Activated naive CD4-positive, alpha-beta T cell treated with anti-CD3 and anti-CD28 coated beads, Interleukin-2, amount 50 U/mL, for 72 hours (primary cell): ENCODE data around the gene PGS1. TPM values are rescaled to one million over a fixed set of nuclear protein-coding genes. Genes with fewer than 3 reads are reported as not detected.

Experiments used
- ATAC-seq, 2 donors: fragments of 150-1000 bp; cut with Tn5 transposase; 2 replicates each; pipeline ENCODE4 v1.10.0; 2021; ENCODE audit warnings: mild to moderate bottlenecking in 2 of 2, moderate library complexity in 2 of 2
- DNase-seq, 2 donors: peaks; one replicate each; pipeline ENCODE4 v3.0.0; 2021 to 2022; ENCODE audit warnings: low spot score in 2 of 2
- H3K27ac Mint-ChIP-seq, 2 donors: one replicate each; pipeline ENCODE4 v1.8.0; 2022; ENCODE audit warnings: mild to moderate bottlenecking in 2 of 2, mixed read lengths in 2 of 2
- H3K36me3 Mint-ChIP-seq, 2 donors: one replicate each; pipeline ENCODE4 v1.8.0; 2022; ENCODE audit warnings: mixed read lengths in 2 of 2
- H3K9me3 Mint-ChIP-seq, 2 donors: one replicate each; pipeline ENCODE4 v1.8.0; 2022; ENCODE audit warnings: mixed read lengths in 2 of 2
- total RNA-seq, 2 donors: library from RNA; stranded (reverse); gene quantifications; one replicate each; pipeline ENCODE4 v1.2.3, GENCODE V29; 2022

Gene PGS1
- total RNA-seq, 2 donors from 2014 or later, result 63.5 to 122 TPM

DNA sequence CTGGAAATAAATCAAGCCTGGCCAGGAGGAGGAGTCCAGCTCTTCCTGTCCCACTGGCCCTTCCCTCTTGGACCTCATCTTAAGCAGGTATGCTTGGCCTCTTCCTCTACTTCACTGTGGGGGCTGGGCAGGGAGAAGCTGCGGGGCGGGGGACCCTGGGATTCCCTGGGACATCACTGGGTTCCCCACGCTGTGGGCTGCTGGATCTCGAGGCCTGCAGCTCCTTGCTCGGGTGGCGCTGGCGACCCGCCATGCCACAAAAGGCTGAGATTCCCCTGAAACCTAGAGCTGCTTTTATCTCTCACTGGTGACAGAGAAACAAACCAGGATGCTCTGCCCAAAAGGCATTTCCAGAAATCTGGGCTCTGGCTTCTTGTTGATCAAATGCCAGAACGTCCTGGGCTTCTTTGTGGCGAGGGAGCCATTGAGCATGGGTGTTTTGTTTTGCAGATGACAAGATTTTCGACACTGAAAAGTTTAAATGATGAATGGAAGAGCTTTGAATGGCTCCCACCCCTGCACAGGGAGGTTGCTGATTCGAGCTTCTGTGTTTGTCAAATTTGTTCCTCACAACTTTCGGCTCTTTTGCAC is 8.6 kb upstream of the PGS1 start:
- no peak overlapping the region for H3K27ac Mint-ChIP-seq
- no peaks in the 10 kb centered on the region for H3K9me3 Mint-ChIP-seq
- no peaks in the 10 kb centered on the region for H3K36me3 Mint-ChIP-seq
- ATAC-seq (no peak), DNase-seq (no peak)

DNA sequence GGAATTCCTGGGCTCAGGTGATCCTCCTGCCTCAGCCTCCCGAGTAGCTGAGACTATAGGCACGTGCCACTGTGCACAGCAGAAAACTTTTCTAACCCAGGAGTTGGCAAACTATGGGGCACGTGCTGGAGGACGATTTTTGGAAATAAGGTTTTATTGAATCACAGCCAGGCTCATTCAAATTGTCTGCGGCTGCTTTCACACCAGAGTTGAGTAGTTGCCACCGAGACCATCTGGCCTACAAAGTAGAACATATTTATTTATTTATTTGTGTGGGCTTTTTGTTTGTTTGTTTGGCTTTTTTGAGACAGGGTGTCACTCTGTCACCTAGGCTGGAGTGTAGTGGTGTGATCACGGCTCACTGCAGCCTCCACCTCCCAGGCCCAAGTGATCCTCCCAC is 7.4 kb upstream of the PGS1 start:
- ATAC-seq (no peak), DNase-seq (no peak)
- no peaks in the 10 kb centered on the region for H3K9me3 Mint-ChIP-seq
- H3K36me3 Mint-ChIP-seq, result no peaks in the 10 kb centered on the region
- no peak overlapping the region for H3K27ac Mint-ChIP-seq

DNA sequence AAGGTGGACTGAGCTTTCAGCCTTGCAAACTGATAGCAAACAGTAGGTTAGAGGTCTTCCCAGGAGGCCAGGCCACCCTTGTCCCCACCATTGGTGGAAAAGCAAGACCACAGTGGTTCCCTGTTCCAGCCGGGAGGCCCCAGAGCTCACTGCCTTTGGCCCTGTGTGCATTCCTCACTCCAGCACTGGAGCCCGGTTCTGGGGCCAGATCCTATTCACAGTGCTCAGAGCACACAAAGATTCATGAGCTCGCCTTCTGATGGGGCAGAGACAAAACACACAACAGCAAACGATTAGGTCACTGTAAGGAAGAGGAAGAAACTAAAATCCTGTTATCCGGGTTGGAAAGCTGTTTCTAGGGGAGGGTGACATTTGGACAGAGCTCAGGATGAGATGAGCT is 5.6 kb upstream of the PGS1 start:
- Mint-ChIP-seq H3K36me3 (no peaks in the 10 kb centered on the region), H3K9me3 (no peaks in the 10 kb centered on the region), H3K27ac (peak overlapping the region in 1 of 2 donors; percentile 58)
- no peak for ATAC-seq
- no peak for DNase-seq

- H3K9me3 Mint-ChIP-seq, result no peaks in the 10 kb centered on the region
- H3K27ac Mint-ChIP-seq, result peak overlapping the region in 1 of 2 donors; percentile 13
- H3K36me3 Mint-ChIP-seq, result peaks cover 5% of the 10 kb centered on the region in 2 donors
- DNase-seq, result no peak
- ATAC-seq, result no peak
Measured at GRCh38 chr17:78374189-78374588, 4.3 kb upstream of the PGS1 start.

GRCh38 chr17:78374631-78375274 is 3.7 kb upstream of the PGS1 start:
- Mint-ChIP-seq H3K9me3 (no peaks in the 10 kb centered on the region), H3K27ac (peak overlapping the region in 1 of 2 donors; percentile 13), H3K36me3 (peaks cover 8% of the 10 kb centered on the region in 2 donors)
- ATAC-seq (no peak), DNase-seq (no peak)

GRCh38 chr17:78375401-78376151 is 2.9 kb upstream of the PGS1 start:
- H3K36me3 Mint-ChIP-seq, result peaks cover 8 to 15% of the 10 kb centered on the region in 2 donors
- H3K9me3 Mint-ChIP-seq, result no peaks in the 10 kb centered on the region
- ATAC-seq (no peak), DNase-seq (no peak)
- H3K27ac Mint-ChIP-seq, result no peak overlapping the region

DNA sequence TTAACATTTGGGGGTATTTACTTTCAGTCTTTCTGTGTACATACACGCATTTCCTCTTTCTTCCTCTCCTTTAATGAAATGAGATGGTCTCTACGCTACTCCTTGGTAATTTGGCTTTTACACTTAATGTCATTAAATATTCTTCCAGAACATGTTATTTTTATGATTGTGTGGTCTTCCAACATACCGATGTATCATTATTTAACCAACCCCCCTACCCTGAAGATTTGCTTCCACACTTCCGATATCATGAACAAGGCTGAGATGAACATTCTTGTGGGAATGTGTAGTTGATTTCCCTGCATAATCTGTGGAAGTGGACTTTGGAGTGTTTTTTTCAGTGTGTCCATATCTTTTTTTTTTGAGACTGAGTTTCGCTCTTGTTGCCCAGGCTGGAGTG is 2.3 kb upstream of the PGS1 start:
- H3K27ac Mint-ChIP-seq, result no peak overlapping the region
- peaks cover 11 to 21% of the 10 kb centered on the region in 2 donors for H3K36me3 Mint-ChIP-seq
- ATAC-seq (no peak), DNase-seq (no peak)
- H3K9me3 Mint-ChIP-seq, result no peaks in the 10 kb centered on the region

GRCh38 chr17:78377858-78378224 is 608 bp upstream of the PGS1 start:
- H3K9me3 Mint-ChIP-seq, result no peaks in the 10 kb centered on the region
- H3K27ac Mint-ChIP-seq, result peak overlapping the region; percentile 48 to 99
- ATAC-seq (no peak), DNase-seq (no peak)
- H3K36me3 Mint-ChIP-seq, result peaks cover 17 to 36% of the 10 kb centered on the region in 2 donors

DNA sequence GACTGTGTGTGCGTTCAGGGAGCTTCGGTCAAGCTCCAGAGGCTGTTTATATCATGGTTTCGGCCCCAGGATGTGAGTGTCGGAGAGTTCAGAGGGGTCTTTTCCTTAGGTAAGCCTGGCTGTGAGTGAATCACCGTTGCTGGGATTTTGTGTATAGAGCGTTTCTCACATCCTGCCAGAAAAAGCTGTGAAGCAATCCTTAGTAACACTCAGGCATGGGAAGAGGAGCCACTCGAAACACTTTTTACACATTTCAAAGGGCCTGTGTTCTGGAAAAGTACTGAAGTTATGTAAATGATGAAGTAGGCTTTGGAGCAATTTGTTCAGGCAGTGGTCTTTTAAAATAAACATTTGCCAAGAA is 662 bp downstream of the PGS1 start:
- Mint-ChIP-seq H3K9me3 (no peaks in the 10 kb centered on the region), H3K36me3 (peaks cover 22 to 48% of the 10 kb centered on the region in 2 donors), H3K27ac (peak overlapping the region; percentile 97 to 99)
- ATAC-seq (peak in 1 of 2 donors; percentile 23), DNase-seq (no peak)

- H3K27ac Mint-ChIP-seq, result peak overlapping the region; percentile 98 to 99
- H3K36me3 Mint-ChIP-seq, result peaks cover 22 to 54% of the 10 kb centered on the region in 2 donors
- H3K9me3 Mint-ChIP-seq, result no peaks in the 10 kb centered on the region
- ATAC-seq (no peak), DNase-seq (no peak)
Measured at GRCh38 chr17:78380370-78380769, 1.9 kb downstream of the PGS1 start.

DNA sequence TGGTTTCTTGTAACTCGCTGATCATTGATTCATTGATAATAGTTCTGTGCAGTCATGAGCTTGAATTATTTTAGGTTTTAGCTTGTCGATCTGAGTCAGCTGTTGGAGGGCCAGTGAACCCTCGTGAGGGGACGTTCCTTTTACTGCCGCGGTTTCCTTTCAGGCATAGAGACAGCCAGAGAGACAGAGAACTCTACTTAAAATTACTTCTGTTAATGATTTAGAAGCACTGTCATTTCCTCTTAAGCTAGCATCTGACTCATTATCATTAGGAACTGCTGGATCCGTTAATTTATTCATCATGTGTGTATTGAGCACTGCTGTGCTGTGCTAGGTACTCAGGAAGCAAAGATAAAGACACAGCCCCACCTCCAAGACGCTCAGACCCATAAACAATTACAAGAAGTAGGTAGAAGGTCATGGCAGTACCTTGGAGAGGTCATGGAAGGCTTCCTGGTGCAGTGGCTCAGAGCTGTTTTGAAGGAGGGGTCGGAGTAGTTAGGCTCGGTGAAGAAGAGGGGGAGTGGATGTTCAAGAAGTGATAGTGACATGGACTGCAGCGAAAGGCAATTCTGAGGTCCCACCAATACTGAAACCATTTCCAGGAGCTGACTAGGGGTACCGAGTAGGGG is 3.3 kb downstream of the PGS1 start:
- H3K27ac Mint-ChIP-seq, result peak overlapping the region; percentile 98 to 99
- DNase-seq (peak in 1 of 2 donors; percentile 37), ATAC-seq (peak; percentile 15 to 29)
- no peaks in the 10 kb centered on the region for H3K9me3 Mint-ChIP-seq
- peaks cover 25 to 67% of the 10 kb centered on the region in 2 donors for H3K36me3 Mint-ChIP-seq

DNA sequence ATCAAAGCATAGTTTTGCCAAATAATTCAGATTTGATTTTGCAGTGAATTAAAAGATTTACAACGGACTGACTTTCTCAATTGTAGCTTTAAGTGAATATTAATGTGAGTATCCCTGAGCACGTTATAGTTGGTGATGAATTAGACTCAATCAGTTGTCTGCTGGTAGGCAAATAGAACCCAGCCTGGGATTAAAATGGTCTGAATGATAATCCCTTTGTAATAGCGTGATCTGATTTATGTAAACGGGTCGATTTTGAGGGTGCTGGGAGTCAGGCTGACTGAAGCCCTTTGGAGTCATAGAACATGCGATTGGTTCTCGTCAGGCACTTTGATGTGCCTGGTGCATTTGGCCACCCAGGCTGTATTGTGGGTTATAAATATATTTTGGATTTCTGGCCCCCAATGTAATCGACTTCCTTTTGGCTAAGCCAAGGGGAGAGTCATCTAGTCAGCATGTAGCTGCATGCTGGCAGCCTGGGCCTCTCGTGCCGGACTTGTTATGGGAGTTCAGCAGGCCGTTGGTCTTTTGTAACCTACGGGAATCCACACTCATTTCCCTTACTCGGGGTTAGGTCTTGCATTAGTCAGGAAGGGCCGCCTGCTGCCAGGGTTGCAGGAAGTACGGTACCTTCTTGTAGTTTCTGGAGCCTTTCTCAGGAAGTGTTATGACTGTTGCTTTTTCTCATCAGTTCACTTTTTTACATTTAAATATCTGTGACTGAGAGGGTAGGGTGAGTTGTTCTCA is 5.4 kb downstream of the PGS1 start:
- H3K36me3 Mint-ChIP-seq, result peaks cover 24 to 82% of the 10 kb centered on the region in 2 donors

GRCh38 chr17:78384479-78385175 is 6.2 kb downstream of the PGS1 start:
- no peak for DNase-seq
- H3K36me3 Mint-ChIP-seq, result peaks cover 18 to 81% of the 10 kb centered on the region in 2 donors
- H3K9me3 Mint-ChIP-seq, result no peaks in the 10 kb centered on the region
- peak overlapping the region; percentile 98 to 99 for H3K27ac Mint-ChIP-seq
- ATAC-seq, result peak in 1 of 2 donors; percentile 16

More for the DNA sequence above, 5.4 kb downstream of the PGS1 start:
- DNase-seq (peak; percentile 71 to 87), ATAC-seq (peak; percentile 67 to 71)
- H3K27ac Mint-ChIP-seq, result peak overlapping the region; percentile 98 to 99
- H3K9me3 Mint-ChIP-seq, result no peaks in the 10 kb centered on the region

DNA sequence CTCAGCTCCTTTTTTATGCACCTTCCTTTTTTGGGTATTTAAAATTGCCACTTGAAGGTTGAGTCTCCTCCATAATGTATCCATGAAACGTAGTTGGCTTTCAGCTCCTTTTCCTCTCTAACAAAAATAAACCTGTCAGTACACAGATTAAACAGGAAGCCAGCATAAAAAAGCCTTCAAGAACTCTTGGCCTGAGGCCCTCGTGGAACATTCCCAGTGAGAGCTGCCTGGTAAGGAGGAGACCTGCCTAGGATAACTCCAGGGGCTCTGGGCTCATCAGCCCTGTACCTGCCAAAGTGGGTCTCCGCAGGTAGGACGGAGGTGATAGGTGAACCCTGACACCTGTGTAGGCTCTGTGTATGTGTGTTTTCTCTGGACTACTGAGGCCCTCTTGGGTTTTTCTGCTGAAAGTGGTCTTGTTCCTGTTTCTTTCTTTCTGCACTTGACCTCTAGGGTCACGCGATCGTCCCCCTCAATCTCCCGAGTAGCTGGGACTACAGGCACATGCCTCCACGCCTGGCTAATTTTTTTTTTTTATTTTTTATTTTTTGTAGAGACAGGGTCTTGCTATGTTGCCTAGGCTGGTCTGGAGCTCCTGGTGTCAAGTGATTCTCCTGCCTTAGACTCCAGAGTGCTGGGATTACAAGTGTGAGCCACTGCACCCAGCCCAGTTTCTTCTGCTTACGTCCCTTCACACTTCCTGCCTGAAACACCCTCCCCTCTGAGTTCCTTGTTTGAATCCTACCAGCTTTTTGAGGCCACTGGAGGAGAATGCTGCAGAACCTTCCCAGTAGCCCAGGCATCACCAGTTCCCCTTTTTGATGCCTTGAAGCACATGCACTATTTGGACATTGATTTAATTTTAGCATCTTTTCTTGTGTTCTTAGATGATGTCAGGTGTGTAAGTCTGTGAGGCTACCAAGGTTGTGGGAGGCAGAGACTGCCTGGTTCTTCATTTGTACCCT is 9.8 kb downstream of the PGS1 start:
- peak overlapping the region; percentile 98 to 99 for H3K27ac Mint-ChIP-seq
- no peak for ATAC-seq
- DNase-seq, result no peak
- H3K36me3 Mint-ChIP-seq, result peaks cover 10 to 63% of the 10 kb centered on the region in 2 donors
- no peaks in the 10 kb centered on the region for H3K9me3 Mint-ChIP-seq
